GM19397 (cell line): ENCODE data around the gene MMP19.
"Not testable (repeated sequence)": the region's sequence is repeated elsewhere in the genome, so short reads cannot be mapped to it uniquely, and the experiment has no call there.

Experiments used
- ATAC-seq: cut with Tn5 transposase; IDR thresholded peaks from one replicate; pipeline ENCODE4 v1.9.1; 2021; ENCODE audit warnings: mild to moderate bottlenecking, moderate library complexity; ENCODE audit not compliant: unreplicated experiment

MMP19 gene

DNA sequence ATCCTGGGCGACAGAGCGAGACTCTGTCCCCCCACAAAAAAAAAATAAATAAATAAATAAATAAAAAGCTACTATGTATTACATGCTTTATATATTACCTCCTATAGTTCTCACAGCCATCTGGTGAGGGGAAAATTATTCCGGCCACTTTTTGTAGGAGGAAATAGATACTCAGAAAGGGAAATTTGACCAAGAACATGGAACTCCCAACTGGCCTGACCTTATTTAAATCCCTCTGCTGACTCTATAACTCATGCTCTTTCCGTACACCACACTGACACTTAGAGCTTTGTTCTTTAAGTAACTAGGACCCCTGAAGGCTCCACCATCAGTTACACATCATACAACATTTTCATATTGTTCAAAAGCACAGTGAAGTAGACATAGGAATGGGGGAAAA, 2.2 kb upstream of the MMP19 start:
- ATAC-seq, result no peak

DNA sequence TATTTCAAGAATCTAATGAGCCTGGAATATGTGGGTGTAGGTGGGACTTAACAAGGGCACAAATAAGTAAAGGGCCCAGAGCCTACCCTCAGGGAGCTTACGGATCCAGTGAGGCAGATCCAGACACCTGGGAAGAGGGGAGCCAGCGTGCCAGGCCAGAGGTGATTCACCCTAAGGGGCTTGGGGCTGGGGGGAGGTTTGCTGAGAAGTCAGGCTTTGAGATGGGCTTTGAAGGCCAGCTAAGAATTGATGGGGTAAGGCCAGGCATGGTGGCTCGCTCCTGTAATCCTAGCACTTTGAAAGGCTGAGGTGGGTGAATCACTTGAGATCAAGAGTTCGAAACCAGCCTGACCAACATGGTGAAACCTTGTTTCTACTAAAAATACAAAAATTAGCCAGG, 695 bp upstream of the MMP19 start:
- no peak for ATAC-seq

GRCh38 chr12:55840581-55841351, 2.0 kb downstream of the MMP19 start:
- no peak for ATAC-seq

DNA sequence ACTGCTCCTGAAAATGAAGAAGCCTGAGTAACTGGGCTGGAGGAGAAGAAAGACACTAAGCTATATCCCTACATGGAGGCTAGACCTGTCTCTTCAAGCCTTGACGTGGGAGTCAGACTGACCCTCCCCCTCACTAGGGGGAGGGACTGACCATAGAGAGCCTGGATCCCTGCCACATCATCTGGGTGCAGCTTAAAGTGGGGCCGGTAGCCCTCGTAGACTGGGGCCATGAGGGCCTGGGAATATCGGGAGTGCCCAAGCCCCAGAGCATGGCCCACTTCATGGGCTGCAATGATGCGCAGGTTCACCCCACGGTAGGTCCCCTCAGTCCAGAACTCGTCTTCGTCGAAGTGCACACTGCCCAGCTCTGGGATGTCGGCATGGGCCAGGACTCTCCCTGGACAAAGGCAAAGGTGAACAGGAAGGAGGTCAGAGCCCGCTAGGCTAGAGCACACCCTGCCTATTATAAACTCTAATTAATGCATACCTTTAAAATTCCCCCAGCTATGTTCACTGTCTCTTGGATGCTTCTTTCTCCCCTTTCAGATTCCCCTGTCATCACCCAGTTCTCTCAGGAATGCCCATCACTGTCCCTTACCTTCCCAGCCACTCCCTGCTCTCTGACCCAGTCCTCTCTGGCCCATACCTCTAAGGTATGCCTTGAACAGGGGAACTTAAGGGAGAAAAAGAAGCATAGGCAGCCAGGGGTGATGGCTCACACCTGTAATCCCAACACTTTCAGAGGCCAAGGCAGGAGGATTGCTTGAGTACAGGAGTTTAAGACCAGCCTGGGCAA, 3.2 kb downstream of the MMP19 start:
- no peak for ATAC-seq

GRCh38 chr12:55838361-55838760, 4.4 kb downstream of the MMP19 start:
- ATAC-seq, result no peak

- not testable (repeated sequence) for ATAC-seq
Observed at GRCh38 chr12:55834400-55834799, 8.3 kb downstream of the MMP19 start.

DNA sequence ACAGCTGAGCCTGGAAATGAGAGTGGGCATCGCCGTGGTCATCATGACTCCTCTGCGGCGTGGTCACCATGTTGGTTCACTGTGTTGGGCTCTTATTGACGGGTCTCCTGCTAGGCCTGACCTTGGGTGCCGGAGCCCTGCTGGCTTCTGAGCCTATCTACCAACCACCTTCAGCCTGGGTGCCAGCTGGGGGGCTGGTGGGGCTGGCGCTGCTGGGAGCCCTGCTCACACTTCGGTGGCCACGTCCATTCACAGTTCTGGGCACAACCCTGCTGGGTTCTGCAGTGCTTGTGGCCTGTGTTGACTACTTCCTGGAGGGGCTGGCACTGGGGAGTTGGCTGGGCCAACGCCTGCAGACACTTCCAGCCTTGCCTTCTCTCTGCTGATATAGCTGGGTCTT, 9.7 kb downstream of the MMP19 start:
- no peak for ATAC-seq

DNA sequence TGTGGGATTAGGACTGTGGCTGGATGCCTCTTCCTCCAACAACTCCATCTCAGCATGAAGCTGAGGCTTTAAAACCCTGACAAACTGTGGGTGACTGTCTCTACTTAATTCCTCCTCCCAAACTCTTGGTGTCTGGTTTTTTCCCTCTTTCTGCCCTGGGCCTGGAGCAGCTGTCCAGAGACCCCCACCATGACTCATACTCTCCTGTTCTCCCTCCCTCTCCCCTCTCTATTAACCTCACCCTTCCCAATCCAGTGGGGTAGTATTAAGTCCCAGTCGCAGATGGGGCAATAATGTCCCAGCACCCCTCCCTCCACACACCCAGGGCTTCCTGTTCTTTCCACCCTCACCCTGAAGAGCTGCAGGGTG, 11.3 kb downstream of the MMP19 start:
- no peak for ATAC-seq

GRCh38 chr12:55830601-55831446, 11.9 kb downstream of the MMP19 start:
- no peak for ATAC-seq

GRCh38 chr12:55829967-55830600, 12.7 kb downstream of the MMP19 start:
- peak; percentile 10 for ATAC-seq

DNA sequence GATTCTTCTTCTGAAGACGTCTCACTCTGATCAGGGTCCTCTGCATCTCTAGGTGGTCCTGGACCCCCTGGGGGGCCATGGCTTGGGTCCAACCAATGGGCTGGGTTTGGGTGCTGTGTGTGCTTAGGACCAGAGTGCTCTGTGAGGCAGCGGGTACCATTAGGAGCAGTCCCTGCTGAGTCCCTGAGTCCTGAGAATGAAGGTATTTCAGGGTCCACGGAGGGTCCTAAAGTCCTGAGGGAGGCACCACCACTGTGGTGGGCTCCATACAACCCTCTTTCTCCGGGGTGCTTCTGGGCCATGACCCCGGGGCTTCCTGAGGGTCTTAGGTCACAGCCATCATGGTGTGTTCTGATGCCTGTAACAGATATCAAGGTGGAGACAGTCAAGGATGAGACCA, 14.4 kb downstream of the MMP19 start:
- ATAC-seq, result no peak

- no peak for ATAC-seq
Observed at GRCh38 chr12:55827806-55828205, 14.9 kb downstream of the MMP19 start.

GRCh38 chr12:55824726-55825125, 18.0 kb downstream of the MMP19 start:
- ATAC-seq, result no peak

GRCh38 chr12:55823419-55823818, 19.3 kb downstream of the MMP19 start:
- no peak for ATAC-seq

DNA sequence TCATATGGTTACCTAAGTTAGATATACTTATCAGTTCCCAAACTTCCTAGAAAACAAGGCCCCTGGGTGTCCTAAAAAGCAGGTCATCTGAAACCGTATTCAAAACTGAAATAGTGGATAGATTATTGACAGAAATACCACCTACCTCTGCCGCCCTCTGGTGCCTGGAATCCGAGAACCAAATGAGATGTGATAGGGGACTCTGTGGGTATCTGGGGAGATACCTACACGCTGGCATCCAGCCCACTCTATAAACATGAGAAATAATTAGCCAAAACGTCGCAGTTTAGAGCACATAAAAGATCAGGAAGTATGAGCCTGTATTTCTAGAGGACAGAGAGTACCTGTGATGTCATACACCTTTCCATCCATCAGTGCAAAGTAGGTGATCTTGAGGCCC, 20.5 kb downstream of the MMP19 start:
- no peak for ATAC-seq

GRCh38 chr12:55820679-55821078, 22.1 kb downstream of the MMP19 start:
- no peak for ATAC-seq

- ATAC-seq, result no peak
Observed at GRCh38 chr12:55818886-55819285, 23.9 kb downstream of the MMP19 start.

- peak; percentile 37 for ATAC-seq
Observed at GRCh38 chr12:55818140-55818728, 24.5 kb downstream of the MMP19 start.

GRCh38 chr12:55817345-55818139, 25.2 kb downstream of the MMP19 start, which contains the start of the genes ORMDL2 and SARNP:
TSS of gene ORMDL2 (plus strand) at chr12:55818041. CDS start at chr12:55819000, 959 bp downstream.
TSS of gene SARNP (minus strand) at chr12:55817724. CDS start at chr12:55817701, 23 bp downstream.
- peak; percentile 95 for ATAC-seq
